ENCODE measurements around the gene GHRHR.

GHRHR gene

GRCh38 chr7:30974605-30975255, 11.0 kb downstream of the GHRHR start:
- no peak for TF ChIP-seq POLR2A (IDR thresholded peaks at IDR 0.05; ENCODE audit: extremely low read depth, insufficient read length)
- no peak for TF ChIP-seq MAX (IDR thresholded peaks at IDR 0.05; ENCODE audit: low read depth, low read length)
- TF ChIP-seq CTCF (IDR thresholded peaks at IDR 0.05; ENCODE audit: low read depth, low read length) = peak; percentile 95
- DNase-seq (ENCODE audit: low read depth) = peak; percentile 72
- no peak overlapping the region for H3K4me3 ChIP-seq (ENCODE audit: low read depth, low read length)

- no peak for DNase-seq (ENCODE audit: low read depth)
- TF ChIP-seq CTCF (IDR thresholded peaks at IDR 0.05; ENCODE audit: low read depth, low read length) (no peak), POLR2A (IDR thresholded peaks at IDR 0.05; ENCODE audit: extremely low read depth, insufficient read length) (no peak), MYC (IDR thresholded peaks at IDR 0.05; ENCODE audit: low read depth, low read length) (no peak), MAX (IDR thresholded peaks at IDR 0.05; ENCODE audit: low read depth, low read length) (no peak)
- no peak overlapping the region for H3K4me3 ChIP-seq (ENCODE audit: low read depth, low read length)
Observed at GRCh38 chr7:30975256-30975899, 11.6 kb downstream of the GHRHR start.

GRCh38 chr7:30976381-30976780, 12.6 kb downstream of the GHRHR start:
- H3K4me3 ChIP-seq (ENCODE audit: low read depth, low read length) = no peak overlapping the region
- no peak for DNase-seq (ENCODE audit: low read depth)
- TF ChIP-seq POLR2A (IDR thresholded peaks at IDR 0.05; ENCODE audit: extremely low read depth, insufficient read length) (no peak), CTCF (IDR thresholded peaks at IDR 0.05; ENCODE audit: low read depth, low read length) (no peak), MAX (IDR thresholded peaks at IDR 0.05; ENCODE audit: low read depth, low read length) (no peak), MYC (IDR thresholded peaks at IDR 0.05; ENCODE audit: low read depth, low read length) (no peak)

GRCh38 chr7:30977222-30977621, 13.5 kb downstream of the GHRHR start:
- TF ChIP-seq POLR2A (IDR thresholded peaks at IDR 0.05; ENCODE audit: extremely low read depth, insufficient read length) = no peak
- TF ChIP-seq CTCF (IDR thresholded peaks at IDR 0.05; ENCODE audit: low read depth, low read length) = no peak
- TF ChIP-seq MAX (IDR thresholded peaks at IDR 0.05; ENCODE audit: low read depth, low read length) = no peak
- no peak for TF ChIP-seq MYC (IDR thresholded peaks at IDR 0.05; ENCODE audit: low read depth, low read length)
- no peak overlapping the region for H3K4me3 ChIP-seq (ENCODE audit: low read depth, low read length)

GRCh38 chr7:30977896-30978564, 14.3 kb downstream of the GHRHR start:
- H3K4me3 ChIP-seq (ENCODE audit: low read depth, low read length) = no peak overlapping the region
- TF ChIP-seq MYC (IDR thresholded peaks at IDR 0.05; ENCODE audit: low read depth, low read length) (no peak), MAX (IDR thresholded peaks at IDR 0.05; ENCODE audit: low read depth, low read length) (no peak), CTCF (IDR thresholded peaks at IDR 0.05; ENCODE audit: low read depth, low read length) (peak; percentile 62)
- peak; percentile 40 for DNase-seq (ENCODE audit: low read depth)

More at GRCh38 chr7:30977222-30977621, 13.5 kb downstream of the GHRHR start:
- DNase-seq (ENCODE audit: low read depth) = no peak

All from NB4 (cell line).